ENCODE data around the gene LCE4A.
"Not testable (repeated sequence)": the region's sequence is repeated elsewhere in the genome, so short reads cannot be mapped to it uniquely, and the experiment has no call there.

Gene LCE4A

DNA sequence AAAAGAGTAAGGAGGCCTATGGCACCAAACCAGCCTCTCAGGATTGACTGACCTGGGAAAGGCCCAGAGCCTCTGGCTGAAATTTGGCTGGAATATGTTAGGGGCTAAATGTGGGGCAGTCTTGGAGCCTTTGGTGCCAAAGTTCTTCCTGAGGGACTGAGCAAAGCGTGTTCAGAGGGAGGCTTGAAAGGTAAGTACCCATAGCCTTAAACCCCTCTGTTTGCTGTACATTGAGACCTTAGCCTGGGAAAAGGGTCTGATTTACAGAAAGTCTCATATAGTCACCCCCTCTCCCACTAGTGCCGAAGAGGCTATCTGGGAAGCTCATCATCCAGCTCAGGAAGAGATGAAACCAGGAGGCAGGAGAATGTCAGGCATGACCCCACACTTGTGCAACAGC lies at the start of gene LCE4A:
TSS of gene LCE4A (plus strand) at position 301 of the 400 bp plus-strand sequence. CDS start 916 bp downstream, outside the sequence.
- DNase-seq (ENCODE audit: low read depth): no peak

GRCh38 chr1:152658649-152659048 lies 49.3 kb upstream of the LCE4A start:
- no peak for DNase-seq (ENCODE audit: low read depth)

DNA sequence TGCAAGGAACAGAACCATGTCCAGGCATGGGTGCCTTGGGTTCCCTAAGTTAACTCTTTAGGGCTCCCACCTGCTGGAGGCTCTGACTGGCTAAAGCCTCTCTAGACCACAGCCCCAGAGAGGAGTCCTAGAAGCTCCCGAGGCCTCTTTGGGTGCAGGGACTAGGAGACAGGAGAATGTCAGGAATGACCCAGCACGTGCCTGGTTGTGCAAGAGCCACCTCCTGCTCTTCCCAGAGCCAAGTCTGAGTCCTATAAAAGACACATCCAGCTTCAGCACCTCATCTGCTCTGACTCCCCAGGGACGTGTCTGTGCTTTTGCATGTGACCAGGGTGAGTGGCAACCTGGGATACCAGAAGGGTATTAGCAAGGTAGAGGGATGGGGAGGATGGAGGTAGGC lies 44.9 kb upstream of the LCE4A start, which contains the start of gene LCE2D:
TSS of gene LCE2D (plus strand) at position 283 of the 400 bp plus-strand sequence. CDS start 726 bp downstream, outside the sequence.
- DNase-seq (ENCODE audit: low read depth): no peak

DNA sequence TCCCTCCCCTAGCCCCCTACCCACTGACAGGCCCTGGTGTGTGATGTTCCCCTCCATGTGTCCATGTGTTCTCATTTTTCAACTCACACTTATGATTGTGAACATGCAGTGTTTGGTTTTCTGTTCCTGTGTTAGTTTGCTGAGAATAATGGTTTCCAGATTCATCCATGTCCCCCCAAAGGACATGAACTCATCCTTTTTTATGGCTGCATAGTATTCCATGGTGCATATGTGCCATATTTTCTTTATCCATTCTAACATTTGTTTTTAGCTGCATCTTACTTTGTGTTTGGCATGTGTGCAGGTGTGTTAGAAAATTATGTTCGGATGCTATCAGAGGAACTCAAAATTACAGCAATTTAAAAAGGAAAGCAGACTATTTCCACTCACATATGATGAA lies 41.8 kb upstream of the LCE4A start:
- DNase-seq (ENCODE audit: low read depth): not testable (repeated sequence)

GRCh38 chr1:152667648-152668047 lies 40.3 kb upstream of the LCE4A start:
- no peak for DNase-seq (ENCODE audit: low read depth)

GRCh38 chr1:152673016-152673415 lies 34.9 kb upstream of the LCE4A start:
- DNase-seq (ENCODE audit: low read depth): no peak

GRCh38 chr1:152674983-152675382 lies 33.0 kb upstream of the LCE4A start, which contains the start of gene LCE2C:
Gene LCE2C, plus strand, starts transcription at chr1:152675279. Its CDS starts 737 bp downstream, at chr1:152676016.
- not testable (repeated sequence) for DNase-seq (ENCODE audit: low read depth)

DNA sequence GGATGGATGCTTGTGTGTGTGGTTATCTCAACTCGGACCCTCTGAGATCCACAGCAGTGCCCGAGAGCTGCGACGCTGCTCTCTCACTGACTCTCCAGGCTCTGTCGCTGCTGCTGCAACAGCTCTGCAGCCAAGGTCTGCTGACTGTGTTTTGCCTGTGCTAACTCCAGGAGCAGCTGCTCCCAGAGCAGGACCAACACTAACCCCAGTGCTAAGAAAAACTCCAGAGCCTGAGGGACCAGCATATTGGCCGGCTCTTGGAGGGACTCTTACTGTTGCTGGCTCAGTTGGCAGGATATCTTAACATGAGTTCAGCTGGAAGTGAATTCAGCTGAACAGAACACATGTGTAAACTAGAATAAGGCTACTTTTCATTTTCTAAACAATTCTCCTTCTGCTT lies 28.5 kb upstream of the LCE4A start:
- no peak for DNase-seq (ENCODE audit: low read depth)

- DNase-seq (ENCODE audit: low read depth): no peak
These were observed 26.3 kb upstream of the LCE4A start for GRCh38 chr1:152681616-152682015.

- no peak for DNase-seq (ENCODE audit: low read depth)
These were observed 24.1 kb upstream of the LCE4A start for GRCh38 chr1:152683846-152684245.

DNA sequence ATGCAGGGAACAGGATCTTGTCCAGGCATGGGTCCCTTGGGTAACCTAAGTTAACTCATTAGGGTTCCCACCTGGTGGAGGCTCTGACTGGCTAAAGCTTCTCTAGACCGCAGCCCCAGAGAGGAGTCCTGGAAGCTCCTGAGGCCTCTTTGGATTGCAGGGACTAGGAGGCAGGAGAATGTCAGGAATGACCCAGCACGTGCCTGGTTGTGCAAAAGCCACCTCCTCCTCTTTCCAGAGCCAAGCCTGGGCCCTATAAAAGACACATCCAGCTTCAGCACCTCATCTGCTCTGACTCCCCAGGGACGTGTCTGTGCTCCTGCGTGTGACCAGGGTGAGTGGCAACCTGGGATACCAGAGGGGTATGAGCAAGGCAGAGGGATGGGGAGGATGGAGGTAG lies 22.1 kb upstream of the LCE4A start, which contains the start of gene LCE2B:
TSS of gene LCE2B (plus strand) at position 301 of the 400 bp plus-strand sequence. CDS start 721 bp downstream, outside the sequence.
- not testable (repeated sequence) for DNase-seq (ENCODE audit: low read depth)

DNA sequence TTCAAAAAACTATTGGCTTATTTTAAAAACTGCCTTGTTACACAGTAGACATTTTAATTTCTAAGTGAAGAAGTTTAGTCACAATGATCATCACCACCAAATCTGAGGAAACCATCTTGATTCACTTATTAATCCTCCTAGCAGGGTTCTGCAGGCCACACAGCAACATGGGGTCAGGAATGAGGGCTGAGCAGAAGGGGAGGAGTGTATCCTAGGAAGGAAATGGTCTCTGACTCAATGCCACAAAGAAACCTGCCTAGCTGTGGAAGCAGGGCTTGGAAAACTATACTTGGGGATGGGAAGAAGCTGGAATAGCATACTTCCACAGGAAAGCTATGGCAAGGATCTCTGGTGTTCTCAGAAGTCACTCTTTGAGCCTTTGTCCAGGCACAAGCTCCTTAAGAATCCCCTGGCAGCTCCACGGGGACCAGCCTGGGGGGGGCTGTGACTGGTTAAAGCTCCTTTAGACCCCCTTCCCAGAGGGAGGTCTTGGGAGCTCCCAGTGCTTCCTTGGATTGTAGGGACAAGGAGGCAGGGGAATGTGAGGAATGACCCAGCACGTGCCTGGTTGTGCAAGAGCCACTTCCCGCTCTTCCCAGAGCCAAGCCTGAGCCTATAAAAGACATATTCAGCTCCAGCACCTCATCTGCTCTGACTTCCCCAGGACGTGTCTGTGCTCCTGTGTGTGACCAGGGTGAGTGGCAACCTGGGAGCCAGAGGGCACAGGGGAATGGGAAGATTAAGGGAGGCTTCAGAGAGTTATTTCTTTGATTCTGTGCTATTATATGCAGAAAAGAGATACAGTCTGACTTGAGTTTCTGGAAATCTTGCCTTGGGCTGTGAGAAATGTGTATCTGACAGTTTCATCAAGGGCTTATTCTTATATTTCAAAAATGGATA lies 10.0 kb upstream of the LCE4A start, which contains the start of gene LCE2A:
TSS of gene LCE2A (plus strand) at position 645 of the 900 bp plus-strand sequence. CDS start 557 bp downstream, outside the sequence.
- DNase-seq (ENCODE audit: low read depth): no peak

DNA sequence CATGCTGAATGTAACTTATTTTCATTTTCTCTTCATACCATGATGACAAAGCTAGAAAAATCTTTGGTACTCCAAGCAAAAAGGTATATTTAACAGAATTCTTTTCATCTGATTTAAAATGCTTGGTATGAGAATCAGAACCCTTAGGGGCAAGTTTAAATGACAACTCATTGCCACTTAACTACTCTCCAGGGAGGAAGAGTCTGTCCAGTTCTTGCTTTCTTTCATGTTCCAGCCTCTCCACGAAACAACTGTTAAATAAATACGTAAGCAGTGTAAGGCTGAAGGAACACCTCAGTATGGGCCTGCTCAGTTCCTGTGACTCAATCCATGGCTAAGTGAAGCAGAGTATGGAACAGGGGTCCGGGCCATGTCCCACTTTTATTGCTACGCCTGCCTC lies 8.2 kb upstream of the LCE4A start:
- no peak for DNase-seq (ENCODE audit: low read depth)

GRCh38 chr1:152718238-152718637 lies 10.3 kb downstream of the LCE4A start:
- no peak for DNase-seq (ENCODE audit: low read depth)

DNA sequence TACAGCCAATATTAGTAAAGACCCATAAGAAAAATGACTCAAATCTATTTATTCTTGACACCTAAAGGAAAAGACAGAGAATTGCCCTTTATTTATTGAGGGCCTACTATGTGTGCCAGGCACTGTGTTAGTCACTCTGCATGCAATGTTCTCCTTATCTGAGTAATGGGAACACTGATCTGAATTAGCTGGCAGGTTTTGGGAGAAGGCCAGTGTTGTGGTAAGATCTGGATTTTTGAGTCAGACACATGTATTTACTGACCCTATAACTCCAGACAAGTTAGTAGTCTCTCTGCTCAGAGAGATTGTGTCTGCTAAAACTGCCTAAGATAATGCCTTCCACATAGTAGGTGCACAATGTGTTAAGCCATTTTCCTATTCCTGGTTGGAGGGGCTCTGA lies 17.3 kb downstream of the LCE4A start:
- DNase-seq (ENCODE audit: low read depth): no peak

DNA sequence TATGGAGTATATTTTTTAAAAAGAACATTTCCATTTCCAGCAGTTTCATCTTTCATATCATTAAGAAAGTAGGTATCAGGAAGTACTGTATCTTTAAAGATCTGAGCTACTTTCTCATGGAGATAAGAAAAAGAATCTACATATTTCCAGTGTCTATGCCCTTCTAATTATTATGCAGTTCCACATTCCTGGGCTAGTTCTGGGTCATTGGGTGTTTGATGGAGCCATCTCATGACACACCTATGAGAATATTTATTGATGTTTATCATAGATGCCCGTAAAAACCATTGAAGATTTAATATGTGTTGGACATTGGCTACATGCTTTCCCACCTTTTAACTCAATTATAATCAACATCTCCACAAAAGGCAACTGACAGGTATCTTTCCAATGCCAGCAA lies 21.0 kb downstream of the LCE4A start:
- no peak for DNase-seq (ENCODE audit: low read depth)

DNA sequence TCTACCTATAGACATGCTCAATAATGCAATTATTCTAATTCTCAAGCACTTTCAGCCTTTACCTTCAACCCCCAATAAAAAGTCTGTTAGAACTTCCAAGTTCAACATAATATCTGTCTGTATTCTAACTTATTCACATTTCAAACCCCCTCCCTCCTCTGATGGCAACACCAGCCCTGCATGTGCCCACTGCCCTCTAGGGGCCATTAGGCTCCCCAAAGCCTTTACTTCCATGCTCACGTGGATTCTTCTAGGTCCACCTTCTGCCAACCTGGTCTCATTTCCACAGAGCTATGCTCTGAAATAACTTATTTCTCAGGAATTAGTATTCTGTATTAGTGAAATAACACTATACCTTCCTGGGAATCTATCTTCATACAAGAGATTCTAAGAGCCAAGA lies 27.7 kb downstream of the LCE4A start:
- DNase-seq (ENCODE audit: low read depth): no peak

- no peak for DNase-seq (ENCODE audit: low read depth)
These were observed 30.0 kb downstream of the LCE4A start for GRCh38 chr1:152737997-152738396.

DNA sequence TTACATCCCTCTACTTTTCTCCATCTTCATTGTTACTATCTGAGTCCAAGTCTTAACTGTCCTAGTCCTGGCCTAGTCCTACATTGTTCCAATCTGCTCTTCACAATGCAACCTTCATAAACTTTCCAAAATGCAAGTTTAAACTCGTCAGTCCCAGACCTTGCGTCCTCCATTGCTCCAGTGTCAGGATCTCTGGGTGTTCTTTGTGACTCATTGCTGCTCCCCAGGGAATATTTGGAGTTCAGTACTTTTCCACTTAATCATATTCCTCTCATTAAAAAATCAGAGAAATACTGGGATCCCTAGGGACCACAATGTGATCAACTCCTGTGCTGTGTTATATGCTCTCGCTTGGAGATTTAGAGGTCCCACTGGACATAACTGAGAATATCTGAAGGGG lies 31.9 kb downstream of the LCE4A start:
- DNase-seq (ENCODE audit: low read depth): no peak

DNA sequence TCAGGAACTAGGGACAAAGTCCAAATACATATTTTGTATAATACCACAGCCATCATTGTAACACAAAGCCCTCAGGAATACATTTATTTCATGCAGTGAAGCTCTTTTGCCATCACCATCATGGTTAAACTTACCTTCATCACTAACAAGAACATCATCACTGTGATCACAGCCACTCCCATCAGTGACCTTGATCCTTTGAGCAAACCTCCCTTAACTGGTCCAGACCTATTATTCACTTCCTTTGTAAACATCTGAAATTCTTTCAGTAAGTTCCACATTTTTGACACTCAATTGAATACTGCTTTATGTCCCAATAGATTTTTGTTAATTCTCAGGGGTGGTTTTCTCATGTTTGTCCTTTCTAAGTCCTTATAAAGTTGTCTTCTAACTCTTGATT lies 33.7 kb downstream of the LCE4A start:
- no peak for DNase-seq (ENCODE audit: low read depth)

DNA sequence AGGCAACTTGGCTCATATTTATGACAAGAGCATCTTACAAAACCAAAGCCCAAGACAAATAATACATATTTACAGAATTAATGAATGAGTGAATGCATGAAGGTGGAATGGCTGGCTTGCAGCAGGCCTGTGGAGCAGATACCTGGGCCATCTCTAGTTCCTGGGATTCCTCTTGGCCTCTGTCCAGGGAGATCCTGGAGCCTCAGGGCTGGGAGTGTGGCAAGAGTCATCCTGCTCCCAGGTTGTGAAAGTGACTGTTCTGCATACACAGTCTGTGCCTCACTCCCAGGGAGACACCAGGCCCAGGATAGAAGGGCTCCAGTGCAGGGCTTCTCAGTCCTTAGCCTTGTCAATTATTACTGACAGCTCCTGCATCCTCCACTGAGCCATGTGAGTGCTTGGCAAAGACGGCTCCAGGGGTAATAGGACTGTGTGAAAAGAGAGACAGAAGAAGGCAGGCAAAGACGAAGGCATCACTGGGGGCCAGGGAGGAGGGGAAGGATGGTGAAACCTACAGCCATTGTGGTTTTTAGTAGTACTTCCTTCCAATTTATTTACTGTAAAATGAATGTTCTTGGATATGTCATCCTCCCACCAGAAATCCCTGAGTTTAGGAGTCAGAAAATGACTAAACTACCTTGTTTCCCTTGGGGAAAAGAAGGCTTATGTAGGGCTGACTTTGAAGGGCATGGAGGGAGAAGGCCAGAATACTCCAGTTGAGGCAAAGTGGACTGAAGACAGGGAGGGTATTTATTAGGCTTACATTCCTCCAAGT lies 35.6 kb downstream of the LCE4A start:
- DNase-seq (ENCODE audit: low read depth): no peak

DNA sequence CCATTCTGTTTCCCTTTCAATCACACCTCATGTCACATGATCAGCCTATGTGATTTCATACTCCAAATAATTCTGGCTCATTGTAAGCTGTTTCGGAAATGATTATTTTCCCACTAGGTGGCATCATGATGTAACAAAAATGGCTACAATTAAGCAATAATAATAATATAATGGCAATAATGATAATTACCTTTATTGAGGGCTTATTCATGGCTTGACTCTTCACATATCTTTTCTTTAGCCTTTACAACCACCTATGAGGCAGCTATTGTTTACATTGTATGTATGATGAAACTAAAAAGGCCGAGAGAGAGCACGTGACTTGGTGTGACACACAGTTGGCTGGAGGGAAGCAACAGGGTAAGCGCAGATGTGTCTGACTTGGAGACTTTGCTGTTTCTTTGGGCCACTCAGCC lies 37.3 kb downstream of the LCE4A start:
- DNase-seq (ENCODE audit: low read depth): no peak

All from CMK (cell line).